GM23338 (cell line): ENCODE measurements around the gene FILIP1. TPM values are rescaled to one million over a fixed set of nuclear protein-coding genes. Genes with fewer than 3 reads are reported as not detected.

Source experiments
- ATAC-seq: fragments of 200-7000 bp; cut with Tn5 transposase; 3 replicates; pipeline ENCODE4 v1.9.1; 2020
- DNase-seq: peaks from one replicate; pipeline ENCODE4 v3.0.0-alpha.2; 2015; ENCODE audit warnings: low spot score
- H2AFZ ChIP-seq: fragments of 200-600 bp; sonication (generic); 2 replicates; pipeline ENCODE4 v1.8.0; 2016; ENCODE audit warnings: antibody characterized with exemption, mild to moderate bottlenecking, moderate library complexity
- H3F3A ChIP-seq: fragments of 200-600 bp; sonication (generic); replicated peaks from 2 replicates; pipeline ENCODE4 v1.8.0; 2017; ENCODE audit warnings: antibody characterized with exemption, mixed run types, low read depth
- H3K27ac ChIP-seq: fragments of 200-600 bp; sonication (generic); 2 replicates; pipeline ENCODE4 v1.6.1; 2016; ENCODE audit warnings: low read depth
- H3K27me3 ChIP-seq: fragments of 200-600 bp; sonication (generic); 2 replicates; pipeline ENCODE4 v1.8.0; 2016; ENCODE audit warnings: mild to moderate bottlenecking, mixed run types, moderate library complexity; ENCODE audit not compliant: insufficient read depth
- H3K36me3 ChIP-seq: fragments of 200-600 bp; sonication (generic); 2 replicates; pipeline ENCODE4 v1.8.0; 2016; ENCODE audit warnings: mild to moderate bottlenecking; ENCODE audit not compliant: insufficient read depth
- H3K4me1 ChIP-seq: fragments of 200-600 bp; sonication (generic); 2 replicates; pipeline ENCODE4 v1.8.0; 2016; ENCODE audit warnings: mild to moderate bottlenecking, moderate library complexity; ENCODE audit not compliant: insufficient read depth
- H3K4me2 ChIP-seq: fragments of 200-600 bp; sonication (generic); 2 replicates; pipeline ENCODE4 v1.7.1; 2017; ENCODE audit warnings: mixed run types
- H3K4me3 ChIP-seq: fragments of 200-600 bp; sonication (generic); 2 replicates; pipeline ENCODE4 v1.6.1; 2016; ENCODE audit warnings: mixed run types
- H3K79me2 ChIP-seq: fragments of 200-600 bp; sonication (generic); replicated peaks from 2 replicates; pipeline ENCODE4 v1.8.0; 2017; ENCODE audit warnings: mild to moderate bottlenecking; ENCODE audit not compliant: insufficient read depth
- H3K9me2 ChIP-seq: fragments of 200-600 bp; sonication (generic); 2 replicates; pipeline ENCODE4 v1.8.0; 2017; ENCODE audit not compliant: insufficient read depth
- H4K20me1 ChIP-seq: fragments of 200-600 bp; sonication (generic); replicated peaks from 2 replicates; pipeline ENCODE4 v1.8.0; 2017; ENCODE audit warnings: mild to moderate bottlenecking; ENCODE audit not compliant: insufficient read depth
- H3K27ac Mint-ChIP-seq: 2 replicates; pipeline ENCODE4 v1.8.0; 2020; ENCODE audit warnings: inconsistent platforms, mild to moderate bottlenecking, moderate library complexity, mixed read lengths
- H3K27me3 Mint-ChIP-seq: 3 replicates; pipeline ENCODE4 v1.8.0; 2022; ENCODE audit warnings: low read depth, mild to moderate bottlenecking, moderate library complexity, mixed read lengths, inconsistent platforms; ENCODE audit not compliant: insufficient read depth, poor library complexity
- H3K36me3 Mint-ChIP-seq: 3 replicates; pipeline ENCODE4 v1.8.0; 2021; ENCODE audit warnings: low read depth, mild to moderate bottlenecking, inconsistent platforms, moderate library complexity, mixed read lengths
- H3K4me1 Mint-ChIP-seq: 3 replicates; pipeline ENCODE4 v1.8.0; 2020; ENCODE audit warnings: mild to moderate bottlenecking, inconsistent platforms, mixed read lengths
- H3K4me3 Mint-ChIP-seq: 3 replicates; pipeline ENCODE4 v1.8.0; 2021; ENCODE audit warnings: moderate library complexity, mild to moderate bottlenecking, inconsistent platforms, mixed read lengths
- H3K9me3 Mint-ChIP-seq: 3 replicates; pipeline ENCODE4 v1.8.0; 2020; ENCODE audit warnings: moderate library complexity, mild to moderate bottlenecking, inconsistent platforms, mixed read lengths
- CREB1 ChIP-seq: fragments of 250-450 bp; sonication (Bioruptor Pico); IDR thresholded peaks from 2 replicates; pipeline ENCODE4 v1.5.0; 2020; ENCODE audit warnings: low read depth, mild to moderate bottlenecking, moderate library complexity
- EZH2 ChIP-seq: fragments of 200-600 bp; sonication (generic); IDR thresholded peaks from one replicate; pipeline ENCODE4 v1.8.0; 2017; ENCODE audit warnings: antibody characterized with exemption, mild to moderate bottlenecking, low read depth; ENCODE audit not compliant: unreplicated experiment
- EZH2phosphoT487 ChIP-seq: fragments of 200-600 bp; sonication (generic); IDR thresholded peaks from one replicate; pipeline ENCODE4 v1.8.1; 2018; ENCODE audit warnings: antibody characterized with exemption; ENCODE audit not compliant: unreplicated experiment
- JUNB ChIP-seq: IDR thresholded peaks from one replicate; pipeline ENCODE4 v1.6.1; 2016; ENCODE audit warnings: antibody characterized with exemption; ENCODE audit not compliant: unreplicated experiment
- NANOG ChIP-seq: IDR thresholded peaks from 2 replicates; pipeline ENCODE4 v1.6.1; 2016; ENCODE audit warnings: antibody characterized with exemption, borderline replicate concordance
- POLR2AphosphoS5 ChIP-seq: IDR thresholded peaks from 2 replicates; pipeline ENCODE4 v1.6.1; 2016; ENCODE audit warnings: antibody characterized with exemption, low read depth
- STAT1 ChIP-seq: IDR thresholded peaks from one replicate; pipeline ENCODE4 v1.6.1; 2016; ENCODE audit warnings: antibody characterized with exemption; ENCODE audit not compliant: unreplicated experiment
- ZNF331 ChIP-seq: fragments of 250-450 bp; sonication (Bioruptor Pico); IDR thresholded peaks from 2 replicates; pipeline ENCODE4 v1.5.0; 2020; ENCODE audit warnings: low read depth, mild to moderate bottlenecking, moderate library complexity
- polyA plus RNA-seq: library from polyadenylated mRNA; unstranded; fragments of >200 nt; fragmentation: Nextera tagmentation; extraction: Ambion mirVana; gene quantifications from 2 replicates; pipeline ENCODE4 v1.2.1, GENCODE V29; 2016
- total RNA-seq: library from RNA; depleted of rRNA; stranded (reverse); fragments of >200 nt; shearing (Covaris generic); gene quantifications from 2 replicates; pipeline ENCODE4 v1.2.3, GENCODE V29; 2014
- TF ChIP-seq, protein P1 (sequence below), 2 experiments: fragments of 200-600 bp in 1 of 2; sonication (generic) in 1 of 2; conservative IDR thresholded peaks; 2 replicates each; pipeline versions ENCODE4 v1.5.1 to v1.6.1; 2016 to 2017; ENCODE audit warnings: antibody characterized with exemption in 2 of 2, low read depth in 2 of 2, mild to moderate bottlenecking in 2 of 2, moderate library complexity in 1 of 2
- TF ChIP-seq, protein P2 (sequence below): IDR thresholded peaks from 2 replicates; pipeline ENCODE4 v1.6.1; 2016; ENCODE audit warnings: antibody characterized with exemption
- TF ChIP-seq, protein P3 (sequence below): IDR thresholded peaks from one replicate; pipeline ENCODE4 v1.6.1; 2018; ENCODE audit warnings: antibody characterized with exemption; ENCODE audit not compliant: unreplicated experiment
- TF ChIP-seq, protein P4 (sequence below): fragments of 250-450 bp; sonication (Bioruptor Pico); IDR thresholded peaks from 2 replicates; pipeline ENCODE4 v1.5.0; 2020; ENCODE audit warnings: mild to moderate bottlenecking, moderate library complexity

The FILIP1 gene
- total and polyA plus RNA-seq, 2 experiments from 2014 or later = 3.7 to 6.4 TPM

DNA sequence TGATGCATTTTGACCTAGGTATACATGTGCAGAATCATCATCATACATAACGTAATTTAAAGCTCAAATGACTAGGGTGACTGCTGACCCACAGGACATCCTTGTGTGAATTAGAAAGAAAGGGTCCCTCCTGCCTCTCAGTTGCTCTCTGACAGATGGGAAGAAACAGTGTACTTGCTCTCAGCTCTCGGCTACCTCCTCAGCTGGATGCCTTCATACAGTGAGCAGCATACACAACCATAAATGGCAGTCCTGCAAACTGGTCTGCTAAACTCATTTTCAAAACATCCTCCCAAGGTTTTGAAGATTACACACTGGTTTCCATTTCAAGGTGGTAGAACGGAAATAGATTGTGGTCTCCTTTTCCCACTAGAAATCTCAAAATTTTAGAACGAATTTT lies 26.3 kb downstream of the FILIP1 start:
- no peak overlapping the region for H3K4me3 Mint-ChIP-seq
- no peaks in the 10 kb centered on the region for H3K36me3 ChIP-seq
- H3K9me2 ChIP-seq = no peaks in the 10 kb centered on the region
- H3K27ac ChIP-seq = no peak overlapping the region
- no peak for DNase-seq
- TF ChIP-seq EZH2phosphoT487 (no peak), POLR2AphosphoS5 (no peak), STAT1 (no peak), CREB1 (CRISPR knock-in tag) (no peak), EZH2 (no peak), NANOG (no peak), ZNF331 (CRISPR knock-in tag) (no peak), JUNB (no peak)
- TF ChIP-seq, protein P1, sequence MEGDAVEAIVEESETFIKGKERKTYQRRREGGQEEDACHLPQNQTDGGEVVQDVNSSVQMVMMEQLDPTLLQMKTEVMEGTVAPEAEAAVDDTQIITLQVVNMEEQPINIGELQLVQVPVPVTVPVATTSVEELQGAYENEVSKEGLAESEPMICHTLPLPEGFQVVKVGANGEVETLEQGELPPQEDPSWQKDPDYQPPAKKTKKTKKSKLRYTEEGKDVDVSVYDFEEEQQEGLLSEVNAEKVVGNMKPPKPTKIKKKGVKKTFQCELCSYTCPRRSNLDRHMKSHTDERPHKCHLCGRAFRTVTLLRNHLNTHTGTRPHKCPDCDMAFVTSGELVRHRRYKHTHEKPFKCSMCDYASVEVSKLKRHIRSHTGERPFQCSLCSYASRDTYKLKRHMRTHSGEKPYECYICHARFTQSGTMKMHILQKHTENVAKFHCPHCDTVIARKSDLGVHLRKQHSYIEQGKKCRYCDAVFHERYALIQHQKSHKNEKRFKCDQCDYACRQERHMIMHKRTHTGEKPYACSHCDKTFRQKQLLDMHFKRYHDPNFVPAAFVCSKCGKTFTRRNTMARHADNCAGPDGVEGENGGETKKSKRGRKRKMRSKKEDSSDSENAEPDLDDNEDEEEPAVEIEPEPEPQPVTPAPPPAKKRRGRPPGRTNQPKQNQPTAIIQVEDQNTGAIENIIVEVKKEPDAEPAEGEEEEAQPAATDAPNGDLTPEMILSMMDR (conservative IDR thresholded peaks at IDR 0.05; ENCODE audit: low read depth in 2 of 2) = no peak
- TF ChIP-seq, protein P2, sequence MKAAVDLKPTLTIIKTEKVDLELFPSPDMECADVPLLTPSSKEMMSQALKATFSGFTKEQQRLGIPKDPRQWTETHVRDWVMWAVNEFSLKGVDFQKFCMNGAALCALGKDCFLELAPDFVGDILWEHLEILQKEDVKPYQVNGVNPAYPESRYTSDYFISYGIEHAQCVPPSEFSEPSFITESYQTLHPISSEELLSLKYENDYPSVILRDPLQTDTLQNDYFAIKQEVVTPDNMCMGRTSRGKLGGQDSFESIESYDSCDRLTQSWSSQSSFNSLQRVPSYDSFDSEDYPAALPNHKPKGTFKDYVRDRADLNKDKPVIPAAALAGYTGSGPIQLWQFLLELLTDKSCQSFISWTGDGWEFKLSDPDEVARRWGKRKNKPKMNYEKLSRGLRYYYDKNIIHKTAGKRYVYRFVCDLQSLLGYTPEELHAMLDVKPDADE = no peak
- TF ChIP-seq, protein P3, sequence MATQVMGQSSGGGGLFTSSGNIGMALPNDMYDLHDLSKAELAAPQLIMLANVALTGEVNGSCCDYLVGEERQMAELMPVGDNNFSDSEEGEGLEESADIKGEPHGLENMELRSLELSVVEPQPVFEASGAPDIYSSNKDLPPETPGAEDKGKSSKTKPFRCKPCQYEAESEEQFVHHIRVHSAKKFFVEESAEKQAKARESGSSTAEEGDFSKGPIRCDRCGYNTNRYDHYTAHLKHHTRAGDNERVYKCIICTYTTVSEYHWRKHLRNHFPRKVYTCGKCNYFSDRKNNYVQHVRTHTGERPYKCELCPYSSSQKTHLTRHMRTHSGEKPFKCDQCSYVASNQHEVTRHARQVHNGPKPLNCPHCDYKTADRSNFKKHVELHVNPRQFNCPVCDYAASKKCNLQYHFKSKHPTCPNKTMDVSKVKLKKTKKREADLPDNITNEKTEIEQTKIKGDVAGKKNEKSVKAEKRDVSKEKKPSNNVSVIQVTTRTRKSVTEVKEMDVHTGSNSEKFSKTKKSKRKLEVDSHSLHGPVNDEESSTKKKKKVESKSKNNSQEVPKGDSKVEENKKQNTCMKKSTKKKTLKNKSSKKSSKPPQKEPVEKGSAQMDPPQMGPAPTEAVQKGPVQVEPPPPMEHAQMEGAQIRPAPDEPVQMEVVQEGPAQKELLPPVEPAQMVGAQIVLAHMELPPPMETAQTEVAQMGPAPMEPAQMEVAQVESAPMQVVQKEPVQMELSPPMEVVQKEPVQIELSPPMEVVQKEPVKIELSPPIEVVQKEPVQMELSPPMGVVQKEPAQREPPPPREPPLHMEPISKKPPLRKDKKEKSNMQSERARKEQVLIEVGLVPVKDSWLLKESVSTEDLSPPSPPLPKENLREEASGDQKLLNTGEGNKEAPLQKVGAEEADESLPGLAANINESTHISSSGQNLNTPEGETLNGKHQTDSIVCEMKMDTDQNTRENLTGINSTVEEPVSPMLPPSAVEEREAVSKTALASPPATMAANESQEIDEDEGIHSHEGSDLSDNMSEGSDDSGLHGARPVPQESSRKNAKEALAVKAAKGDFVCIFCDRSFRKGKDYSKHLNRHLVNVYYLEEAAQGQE = no peak
- TF ChIP-seq, protein P4, sequence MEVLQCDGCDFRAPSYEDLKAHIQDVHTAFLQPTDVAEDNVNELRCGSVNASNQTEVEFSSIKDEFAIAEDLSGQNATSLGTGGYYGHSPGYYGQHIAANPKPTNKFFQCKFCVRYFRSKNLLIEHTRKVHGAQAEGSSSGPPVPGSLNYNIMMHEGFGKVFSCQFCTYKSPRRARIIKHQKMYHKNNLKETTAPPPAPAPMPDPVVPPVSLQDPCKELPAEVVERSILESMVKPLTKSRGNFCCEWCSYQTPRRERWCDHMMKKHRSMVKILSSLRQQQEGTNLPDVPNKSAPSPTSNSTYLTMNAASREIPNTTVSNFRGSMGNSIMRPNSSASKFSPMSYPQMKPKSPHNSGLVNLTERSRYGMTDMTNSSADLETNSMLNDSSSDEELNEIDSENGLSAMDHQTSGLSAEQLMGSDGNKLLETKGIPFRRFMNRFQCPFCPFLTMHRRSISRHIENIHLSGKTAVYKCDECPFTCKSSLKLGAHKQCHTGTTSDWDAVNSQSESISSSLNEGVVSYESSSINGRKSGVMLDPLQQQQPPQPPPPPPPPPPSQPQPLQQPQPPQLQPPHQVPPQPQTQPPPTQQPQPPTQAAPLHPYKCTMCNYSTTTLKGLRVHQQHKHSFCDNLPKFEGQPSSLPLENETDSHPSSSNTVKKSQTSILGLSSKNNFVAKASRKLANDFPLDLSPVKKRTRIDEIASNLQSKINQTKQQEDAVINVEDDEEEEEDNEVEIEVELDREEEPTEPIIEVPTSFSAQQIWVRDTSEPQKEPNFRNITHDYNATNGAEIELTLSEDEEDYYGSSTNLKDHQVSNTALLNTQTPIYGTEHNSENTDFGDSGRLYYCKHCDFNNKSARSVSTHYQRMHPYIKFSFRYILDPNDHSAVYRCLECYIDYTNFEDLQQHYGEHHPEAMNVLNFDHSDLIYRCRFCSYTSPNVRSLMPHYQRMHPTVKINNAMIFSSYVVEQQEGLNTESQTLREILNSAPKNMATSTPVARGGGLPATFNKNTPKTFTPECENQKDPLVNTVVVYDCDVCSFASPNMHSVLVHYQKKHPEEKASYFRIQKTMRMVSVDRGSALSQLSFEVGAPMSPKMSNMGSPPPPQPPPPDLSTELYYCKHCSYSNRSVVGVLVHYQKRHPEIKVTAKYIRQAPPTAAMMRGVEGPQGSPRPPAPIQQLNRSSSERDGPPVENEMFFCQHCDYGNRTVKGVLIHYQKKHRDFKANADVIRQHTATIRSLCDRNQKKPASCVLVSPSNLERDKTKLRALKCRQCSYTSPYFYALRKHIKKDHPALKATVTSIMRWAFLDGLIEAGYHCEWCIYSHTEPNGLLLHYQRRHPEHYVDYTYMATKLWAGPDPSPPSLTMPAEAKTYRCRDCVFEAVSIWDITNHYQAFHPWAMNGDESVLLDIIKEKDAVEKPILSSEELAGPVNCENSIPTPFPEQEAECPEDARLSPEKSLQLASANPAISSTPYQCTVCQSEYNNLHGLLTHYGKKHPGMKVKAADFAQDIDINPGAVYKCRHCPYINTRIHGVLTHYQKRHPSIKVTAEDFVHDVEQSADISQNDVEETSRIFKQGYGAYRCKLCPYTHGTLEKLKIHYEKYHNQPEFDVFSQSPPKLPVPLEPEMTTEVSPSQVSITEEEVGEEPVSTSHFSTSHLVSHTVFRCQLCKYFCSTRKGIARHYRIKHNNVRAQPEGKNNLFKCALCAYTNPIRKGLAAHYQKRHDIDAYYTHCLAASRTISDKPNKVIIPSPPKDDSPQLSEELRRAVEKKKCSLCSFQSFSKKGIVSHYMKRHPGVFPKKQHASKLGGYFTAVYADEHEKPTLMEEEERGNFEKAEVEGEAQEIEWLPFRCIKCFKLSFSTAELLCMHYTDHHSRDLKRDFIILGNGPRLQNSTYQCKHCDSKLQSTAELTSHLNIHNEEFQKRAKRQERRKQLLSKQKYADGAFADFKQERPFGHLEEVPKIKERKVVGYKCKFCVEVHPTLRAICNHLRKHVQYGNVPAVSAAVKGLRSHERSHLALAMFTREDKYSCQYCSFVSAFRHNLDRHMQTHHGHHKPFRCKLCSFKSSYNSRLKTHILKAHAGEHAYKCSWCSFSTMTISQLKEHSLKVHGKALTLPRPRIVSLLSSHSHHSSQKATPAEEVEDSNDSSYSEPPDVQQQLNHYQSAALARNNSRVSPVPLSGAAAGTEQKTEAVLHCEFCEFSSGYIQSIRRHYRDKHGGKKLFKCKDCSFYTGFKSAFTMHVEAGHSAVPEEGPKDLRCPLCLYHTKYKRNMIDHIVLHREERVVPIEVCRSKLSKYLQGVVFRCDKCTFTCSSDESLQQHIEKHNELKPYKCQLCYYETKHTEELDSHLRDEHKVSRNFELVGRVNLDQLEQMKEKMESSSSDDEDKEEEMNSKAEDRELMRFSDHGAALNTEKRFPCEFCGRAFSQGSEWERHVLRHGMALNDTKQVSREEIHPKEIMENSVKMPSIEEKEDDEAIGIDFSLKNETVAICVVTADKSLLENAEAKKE (CRISPR knock-in tag) = no peak
- no peaks in the 10 kb centered on the region for H3K9me3 Mint-ChIP-seq
- H3K4me1 ChIP-seq = peaks cover 7% of the 10 kb centered on the region; the same call in 1 of the 2 replicates
- ATAC-seq = peak; percentile 62
- H3K27ac Mint-ChIP-seq = no peak overlapping the region
- H2AFZ ChIP-seq = peak overlapping the region; percentile 44; the same call in 1 of the 2 replicates
- H3K27me3 ChIP-seq = no peaks in the 10 kb centered on the region
- H3K4me2 ChIP-seq = no peak overlapping the region
- H3K4me3 ChIP-seq = no peak overlapping the region
- no peaks in the 10 kb centered on the region for H4K20me1 ChIP-seq
- peaks cover 13% of the 10 kb centered on the region for H3K4me1 Mint-ChIP-seq
- H3K36me3 Mint-ChIP-seq = no peaks in the 10 kb centered on the region
- H3K79me2 ChIP-seq = no peaks in the 10 kb centered on the region
- H3F3A ChIP-seq = no peaks in the 10 kb centered on the region
- H3K27me3 Mint-ChIP-seq = peaks cover 2% of the 10 kb centered on the region
